Measurements from ENCODE around the gene AKAP12. TPM values are rescaled to one million over a fixed set of nuclear protein-coding genes. Genes with fewer than 3 reads are reported as not detected.

Gene AKAP12
- total and polyA plus RNA-seq, 2 experiments from 2014 or later, result 90.1 to 137 TPM

GRCh38 chr6:151320140-151320539 lies 80.4 kb downstream of the AKAP12 start (continued):
- TF ChIP-seq ZNF462 (CRISPR knock-in tag; IDR thresholded peaks at IDR 0.05), result no peak
- TF ChIP-seq JUNB (IDR thresholded peaks at IDR 0.05; ENCODE audit: unreplicated experiment), result no peak

- Mint-ChIP-seq H3K9me3 (no peaks in the 10 kb centered on the region; the same call in 2 of the 3 replicates), H3K27me3 (ENCODE audit: insufficient read depth, low read depth, poor library complexity) (peaks cover 23% of the 10 kb centered on the region), H3K4me1 (peaks cover 26% of the 10 kb centered on the region), H3K36me3 (ENCODE audit: low read depth) (peaks cover 4% of the 10 kb centered on the region; the same call in 2 of the 3 replicates), H3K27ac (no peak overlapping the region), H3K4me3 (no peak overlapping the region)
- Histone ChIP-seq H4K20me1 (replicated peaks; ENCODE audit: insufficient read depth) (no peaks in the 10 kb centered on the region; the same call in none of the 2 replicates), H3K4me1 (ENCODE audit: insufficient read depth) (peaks cover 5% of the 10 kb centered on the region; the same call in 1 of the 2 replicates), H3K27me3 (ENCODE audit: insufficient read depth) (peaks cover 4% of the 10 kb centered on the region; the same call in 1 of the 2 replicates), H3K79me2 (replicated peaks; ENCODE audit: insufficient read depth) (peaks cover 28% of the 10 kb centered on the region), H3K9me2 (ENCODE audit: insufficient read depth) (no peaks in the 10 kb centered on the region), H3K36me3 (ENCODE audit: insufficient read depth) (no peaks in the 10 kb centered on the region; the same call in 1 of the 2 replicates), H3K4me2 (no peak overlapping the region), H3K4me3 (no peak overlapping the region), H2AFZ (no peak overlapping the region), H3K27ac (ENCODE audit: low read depth) (no peak overlapping the region), H3F3A (replicated peaks; ENCODE audit: low read depth) (peaks cover 6% of the 10 kb centered on the region; the same call in 1 of the 2 replicates)
- no peak for TF ChIP-seq STAT1 (IDR thresholded peaks at IDR 0.05; ENCODE audit: unreplicated experiment)
- TF ChIP-seq POLR2AphosphoS5 (IDR thresholded peaks at IDR 0.05; ENCODE audit: low read depth), result no peak
- no peak for TF ChIP-seq EZH2 (IDR thresholded peaks at IDR 0.05; ENCODE audit: low read depth, unreplicated experiment)
- no peak for TF ChIP-seq JUNB (IDR thresholded peaks at IDR 0.05; ENCODE audit: unreplicated experiment)
- ATAC-seq (no peak), DNase-seq (ENCODE audit: low spot score) (no peak)
Measured at GRCh38 chr6:151321438-151321837, 81.7 kb downstream of the AKAP12 start.

All from GM23338 (cell line).